HG02759 (cell line): Measurements from ENCODE around the gene PCDHB12.

Experiments
- ATAC-seq: cut with Tn5 transposase; IDR thresholded peaks from one replicate; pipeline ENCODE4 v1.9.1; 2021; ENCODE audit warnings: mild to moderate bottlenecking, moderate library complexity; ENCODE audit not compliant: unreplicated experiment

PCDHB12 gene

DNA sequence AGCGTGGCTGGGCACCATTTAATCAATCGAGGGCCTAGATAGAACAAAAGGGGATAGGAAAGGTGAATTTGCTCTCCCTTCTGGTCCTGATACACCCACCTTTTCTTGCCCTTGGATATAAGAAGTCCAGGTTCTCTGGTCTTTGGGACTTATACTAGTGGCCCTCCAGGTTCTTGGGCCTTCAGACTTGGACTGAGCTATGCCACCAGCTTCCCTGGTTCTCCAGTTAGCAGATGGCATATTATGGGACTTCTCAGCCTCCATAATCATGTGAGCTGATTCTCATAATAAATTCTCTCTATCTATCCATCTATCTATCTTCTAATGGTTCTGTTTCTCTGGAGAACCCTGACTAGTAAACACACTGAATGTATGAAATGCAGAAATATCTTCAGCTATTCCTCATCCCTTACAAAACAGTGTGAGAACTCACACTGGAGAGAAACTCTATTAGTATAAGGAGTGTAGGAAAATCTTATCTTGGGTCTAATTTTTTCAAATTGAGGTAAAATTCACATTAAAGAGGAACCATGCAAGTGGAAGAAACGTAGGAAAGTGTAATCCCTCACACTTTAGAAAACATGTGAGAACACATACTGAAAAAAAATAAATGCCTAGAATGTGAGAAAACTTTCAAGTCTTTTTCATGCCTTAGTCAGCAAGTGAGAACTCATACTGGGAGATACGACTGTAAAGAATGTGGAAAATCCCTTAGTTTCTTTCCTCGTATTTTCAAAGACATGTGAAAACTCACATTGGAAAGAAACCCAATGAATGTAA lies 52.1 kb downstream of the PCDHB12 start:
- ATAC-seq: no peak

DNA sequence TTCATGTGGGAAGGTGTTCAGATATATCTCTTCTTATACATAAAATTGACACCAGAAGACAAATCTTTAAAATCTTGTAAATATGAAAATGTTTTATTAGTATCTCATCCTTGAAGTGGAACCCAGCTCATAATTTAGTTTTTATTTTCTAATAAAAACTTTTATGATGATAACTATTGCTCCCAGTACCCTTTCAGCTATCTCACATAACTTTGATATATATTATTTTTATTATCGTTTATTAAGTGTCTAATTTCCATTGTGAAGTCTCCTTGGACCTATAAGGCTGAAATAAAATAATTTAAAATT lies 52.7 kb downstream of the PCDHB12 start:
- no peak for ATAC-seq
